Measurements from ENCODE around the gene RFLNA.

GRCh38 chr12:124332058-124332672, 37.3 kb downstream of the RFLNA start:
- TF ChIP-seq CTCF (IDR thresholded peaks at IDR 0.05) (no peak; the same call in 1 of the 2 replicates), REST (IDR thresholded peaks at IDR 0.05; ENCODE audit: insufficient read depth in 1 of 2, low read depth in 2 of 2, low read length in 1 of 2) (no peak), POLR2AphosphoS5 (IDR thresholded peaks at IDR 0.05; ENCODE audit: low read depth, low read length) (no peak), TCF7L2 (IDR thresholded peaks at IDR 0.05; ENCODE audit: low read depth, low read length) (no peak), SIN3A (IDR thresholded peaks at IDR 0.05; ENCODE audit: borderline replicate concordance, insufficient read depth, low read depth, low read length) (no peak)
